A549 treated with DMSO at 1 μM for 4 hours (cell line): ENCODE results near the gene HS3ST1. TPM values are rescaled to one million over a fixed set of nuclear protein-coding genes. Genes with fewer than 3 reads are reported as not detected.

ENCODE experiments used
- total RNA-seq: library from RNA; stranded (reverse); fragments of 200-300 nt; extraction: Qiagen RNA extraction; gene quantifications from 5 replicates; pipeline ENCODE4 v1.2.3, GENCODE V29; 2022; ENCODE audit warnings: low read depth

The HS3ST1 gene
- 0.30 to 0.64 TPM (median 0.49 TPM) in 5 replicates for total RNA-seq

GRCh38 chr4:11428231-11428898 is at the start of gene HS3ST1:
Gene HS3ST1, minus strand, starts transcription at chr4:11428894. Its CDS starts 28,889 bp downstream, at chr4:11400005.

